AG09309 (cell line): Measurements from ENCODE around the gene MATK.

ENCODE experiments used
- DNase-seq: peaks from one replicate; pipeline ENCODE4 v3.0.0-alpha.2; 2010; ENCODE audit warnings: low read depth
- H3K4me3 ChIP-seq: 2 replicates; pipeline ENCODE4 v1.5.1; 2011; ENCODE audit warnings: mild to moderate bottlenecking, low read depth, low read length, moderate library complexity; ENCODE audit not compliant: control insufficient read depth
- CTCF ChIP-seq: IDR thresholded peaks from 2 replicates; pipeline ENCODE4 v1.5.1; 2011; ENCODE audit warnings: mild to moderate bottlenecking, low read depth, low read length, inconsistent platforms; ENCODE audit not compliant: insufficient read depth, control insufficient read depth; ENCODE audit errors: missing control alignments

Gene MATK

GRCh38 chr19:3831601-3832000 is 45.4 kb upstream of the MATK start:
- H3K4me3 ChIP-seq = no peak overlapping the region
- no peak for TF ChIP-seq CTCF
- no peak for DNase-seq

- no peak for TF ChIP-seq CTCF
- DNase-seq = no peak
- no peak overlapping the region for H3K4me3 ChIP-seq
Observed at GRCh38 chr19:3830621-3831589, 44.7 kb upstream of the MATK start.

GRCh38 chr19:3827306-3827705 is 41.1 kb upstream of the MATK start:
- H3K4me3 ChIP-seq = no peak overlapping the region
- no peak for TF ChIP-seq CTCF
- no peak for DNase-seq

GRCh38 chr19:3826163-3826562 is 40.0 kb upstream of the MATK start:
- DNase-seq = no peak
- no peak overlapping the region for H3K4me3 ChIP-seq
- TF ChIP-seq CTCF = no peak

GRCh38 chr19:3825286-3825956 is 39.2 kb upstream of the MATK start:
- no peak for TF ChIP-seq CTCF
- DNase-seq = no peak

GRCh38 chr19:3823350-3823713 is 37.2 kb upstream of the MATK start:
- no peak for DNase-seq
- H3K4me3 ChIP-seq = no peak overlapping the region
- TF ChIP-seq CTCF = no peak

More at GRCh38 chr19:3825286-3825956, 39.2 kb upstream of the MATK start:
- H3K4me3 ChIP-seq = no peak overlapping the region
